ENCODE measurements around the gene MYLK4. TPM values are rescaled to one million over a fixed set of nuclear protein-coding genes. Genes with fewer than 3 reads are reported as not detected.

MYLK4 gene
- polyA plus RNA-seq, 1 experiment: 0.21 TPM

- Histone ChIP-seq H3K27ac (ENCODE audit: low read depth, low read length) (no peak overlapping the region), H3K9me3 (ENCODE audit: control insufficient read depth, insufficient read depth, low read length) (no peaks in the 10 kb centered on the region), H3K4me3 (ENCODE audit: low read depth, low read length) (no peak overlapping the region), H3K27me3 (ENCODE audit: control insufficient read depth, insufficient read depth, low read length) (no peaks in the 10 kb centered on the region)
- peak; percentile 45 for DNase-seq (ENCODE audit: low read depth, low spot score)
- ChIA-PET CTCF (interaction anchor here (0.6 to 5.0 kb wide), 44 partner anchors 8 to 1143 kb away, joined by 3 to 131 read pairs (median 6); partner anchors contain the start of genes MYLK4 and SERPINB1), POLR2A (no interaction called here)
- TF ChIP-seq CTCF (IDR thresholded peaks at IDR 0.05; ENCODE audit: low read depth, low read length): peak; percentile 83
Observed at GRCh38 chr6:2738373-2738979, 12.2 kb downstream of the MYLK4 start.

- no peaks in the 10 kb centered on the region for H3K9me3 ChIP-seq (ENCODE audit: control insufficient read depth, insufficient read depth, low read length)
- no peak overlapping the region for H3K4me3 ChIP-seq (ENCODE audit: low read depth, low read length)
- H3K27ac ChIP-seq (ENCODE audit: low read depth, low read length): no peak overlapping the region
- ChIA-PET CTCF (interaction anchor here (0.6 to 5.0 kb wide), 43 partner anchors 9 to 1142 kb away, joined by 3 to 131 read pairs (median 6); partner anchors contain the start of genes MYLK4, NQO2 and SERPINB1), POLR2A (no interaction called here)
- DNase-seq (ENCODE audit: low read depth, low spot score): no peak
- no peak for TF ChIP-seq CTCF (IDR thresholded peaks at IDR 0.05; ENCODE audit: low read depth, low read length)
- H3K27me3 ChIP-seq (ENCODE audit: control insufficient read depth, insufficient read depth, low read length): no peaks in the 10 kb centered on the region
Observed at GRCh38 chr6:2737885-2738284, 12.8 kb downstream of the MYLK4 start.

GRCh38 chr6:2734488-2735166, 16.1 kb downstream of the MYLK4 start:
- no peak for DNase-seq (ENCODE audit: low read depth, low spot score)
- no peak for TF ChIP-seq CTCF (IDR thresholded peaks at IDR 0.05; ENCODE audit: low read depth, low read length)
- CTCF ChIA-PET: interaction anchor here (1.3 to 2.8 kb wide), 2 partner anchors 14 to 16 kb away, joined by 3 to 23 read pairs; partner anchors contain the start of gene MYLK4
- H3K9me3 ChIP-seq (ENCODE audit: control insufficient read depth, insufficient read depth, low read length): no peaks in the 10 kb centered on the region
- POLR2A ChIA-PET: no interaction called here
- H3K27ac ChIP-seq (ENCODE audit: low read depth, low read length): no peak overlapping the region
- no peaks in the 10 kb centered on the region for H3K27me3 ChIP-seq (ENCODE audit: control insufficient read depth, insufficient read depth, low read length)
- no peak overlapping the region for H3K4me3 ChIP-seq (ENCODE audit: low read depth, low read length)

- H3K27me3 ChIP-seq (ENCODE audit: control insufficient read depth, insufficient read depth, low read length): no peaks in the 10 kb centered on the region
- H3K9me3 ChIP-seq (ENCODE audit: control insufficient read depth, insufficient read depth, low read length): no peaks in the 10 kb centered on the region
- no peak for TF ChIP-seq CTCF (IDR thresholded peaks at IDR 0.05; ENCODE audit: low read depth, low read length)
- POLR2A ChIA-PET: no interaction called here
- no peak overlapping the region for H3K4me3 ChIP-seq (ENCODE audit: low read depth, low read length)
- DNase-seq (ENCODE audit: low read depth, low spot score): no peak
- CTCF ChIA-PET: interaction anchor here (0.7 to 2.4 kb wide), 2 partner anchors 16 to 99 kb away, joined by 3 to 16 read pairs; partner anchors contain the start of gene MYLK4
- no peak overlapping the region for H3K27ac ChIP-seq (ENCODE audit: low read depth, low read length)
Observed at GRCh38 chr6:2733736-2734480, 16.8 kb downstream of the MYLK4 start.
